HG03135 (cell line): ENCODE results near the gene CTU2.

Experiments
- ATAC-seq: cut with Tn5 transposase; IDR thresholded peaks from one replicate; pipeline ENCODE4 v1.9.1; 2021; ENCODE audit warnings: mild to moderate bottlenecking, moderate library complexity; ENCODE audit not compliant: unreplicated experiment

The CTU2 gene

GRCh38 chr16:88713568-88714419, 7.5 kb downstream of the CTU2 start:
- ATAC-seq: no peak

DNA sequence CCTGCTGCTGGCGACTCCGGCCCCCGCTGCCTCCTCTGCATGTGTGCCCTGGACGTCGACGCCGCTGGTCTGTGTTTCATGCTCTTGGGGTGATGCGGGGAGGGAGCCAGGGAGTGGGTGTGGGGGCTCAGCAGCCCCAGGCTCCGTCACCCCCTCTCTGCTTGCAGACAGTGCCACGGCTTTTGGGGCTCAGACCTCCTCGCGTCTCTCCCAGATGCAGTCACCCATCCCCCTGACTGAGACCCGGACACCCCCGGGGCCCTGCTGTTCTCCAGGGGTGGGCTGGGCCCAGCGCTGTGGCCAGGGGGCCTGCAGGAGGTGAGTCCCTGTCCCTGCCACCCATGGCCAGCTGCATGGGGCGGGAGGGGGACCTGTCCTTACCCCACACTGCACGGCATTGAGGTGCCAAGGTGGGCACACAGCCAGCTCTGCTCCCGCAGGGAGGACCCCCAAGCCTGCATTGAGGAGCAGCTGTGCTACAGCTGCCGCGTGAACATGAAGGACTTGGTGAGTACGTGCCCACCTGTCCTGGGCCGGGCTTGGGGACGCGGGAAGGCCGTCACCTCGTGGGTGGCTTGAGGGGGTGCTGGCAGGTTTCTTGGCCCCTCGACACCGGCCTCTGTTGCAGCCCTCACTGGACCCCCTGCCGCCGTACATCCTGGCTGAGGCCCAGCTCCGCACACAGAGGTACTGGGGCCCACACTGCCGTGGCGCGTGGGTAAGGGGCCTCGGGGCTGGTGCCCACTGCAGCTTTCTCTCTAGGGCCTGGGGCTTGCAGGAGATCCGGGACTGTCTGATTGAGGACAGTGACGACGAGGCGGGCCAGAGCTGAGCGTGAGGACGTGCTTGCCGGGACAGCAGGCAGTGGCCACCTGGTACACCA, 8.4 kb downstream of the CTU2 start:
- ATAC-seq: no peak

DNA sequence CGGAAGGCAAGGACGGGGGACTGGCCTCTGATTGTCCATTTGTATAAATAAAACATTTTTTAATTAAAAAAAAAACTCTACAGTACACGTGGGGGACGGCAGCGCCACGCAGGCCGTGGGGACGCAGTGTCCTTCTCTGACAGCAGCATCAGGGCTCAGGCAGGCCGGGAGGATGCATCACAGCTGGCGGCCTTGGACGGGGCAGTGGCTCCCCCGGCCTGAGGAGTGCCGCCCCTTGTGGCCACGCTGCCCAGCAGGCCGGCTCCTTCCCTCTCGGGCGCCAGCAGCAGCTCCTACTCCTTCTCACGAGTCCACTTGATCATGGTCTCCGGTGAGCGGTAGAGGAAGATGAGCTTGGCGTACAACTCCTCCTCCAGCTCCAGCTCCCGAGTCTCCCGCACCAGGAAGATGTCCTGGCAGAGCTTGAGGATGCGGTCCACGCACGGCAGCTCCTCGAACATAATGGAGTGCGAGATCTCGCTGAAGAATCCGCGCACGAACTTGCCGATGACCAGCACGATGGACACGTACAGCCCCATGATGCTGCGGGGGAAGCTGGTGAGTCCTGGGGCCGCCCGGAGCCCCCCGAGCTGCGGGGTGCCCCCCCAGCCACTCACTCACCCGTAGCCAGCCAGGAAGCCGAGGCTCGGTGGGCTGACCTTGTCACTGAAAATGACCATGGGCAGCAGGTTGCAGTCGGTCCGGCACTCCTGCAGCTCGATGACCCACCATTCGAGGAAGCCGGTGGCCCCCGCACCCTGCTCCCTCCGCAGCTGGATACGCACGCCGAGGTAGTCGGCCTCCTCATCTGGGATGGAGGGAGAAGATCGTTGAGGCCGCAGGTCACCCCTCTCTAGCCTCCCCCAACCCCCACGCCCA, 9.2 kb downstream of the CTU2 start:
- ATAC-seq: no peak

DNA sequence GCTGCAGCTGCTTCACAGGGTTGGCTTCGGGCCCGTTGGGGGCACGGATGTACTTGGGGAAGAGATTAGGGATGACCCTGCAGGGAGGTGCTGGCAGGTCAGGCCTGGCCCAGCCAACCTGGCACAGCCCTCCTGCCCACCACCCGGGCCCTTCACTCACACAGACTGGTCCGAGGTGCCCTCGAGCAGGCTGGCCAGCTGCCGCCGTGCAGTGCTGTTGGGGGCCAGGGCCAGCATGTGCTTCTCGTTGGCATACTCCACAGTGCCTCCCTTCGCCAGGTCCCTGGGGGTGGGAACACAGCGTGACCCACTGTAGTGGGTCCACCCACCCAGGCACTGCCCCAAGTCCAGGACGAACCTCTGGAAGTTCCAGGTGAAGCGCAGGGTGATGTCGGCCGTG, 9.9 kb downstream of the CTU2 start:
- no peak for ATAC-seq

DNA sequence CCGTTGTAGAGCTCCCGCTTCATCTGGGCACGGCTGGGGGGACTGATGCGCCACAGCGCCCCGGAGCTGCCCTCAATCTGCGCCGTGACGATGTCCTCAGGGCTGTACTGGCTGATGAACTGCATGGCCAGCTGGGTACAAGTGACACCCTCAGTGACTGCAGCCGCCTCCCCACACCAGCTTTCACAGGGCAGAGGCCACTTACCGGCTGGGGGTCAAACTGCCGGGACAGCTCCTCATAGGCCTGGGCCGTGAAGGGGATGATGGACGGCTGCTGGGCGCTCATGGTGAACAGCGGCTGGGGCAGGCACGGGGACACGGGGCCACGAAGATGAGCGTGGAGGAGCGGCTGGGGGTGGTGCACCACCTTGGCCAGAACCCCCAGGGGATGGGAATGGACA, 10.3 kb downstream of the CTU2 start:
- ATAC-seq: no peak

GRCh38 chr16:88718178-88718577, 11.9 kb downstream of the CTU2 start:
- no peak for ATAC-seq

GRCh38 chr16:88719267-88719932, 13.1 kb downstream of the CTU2 start:
- no peak for ATAC-seq

- no peak for ATAC-seq
Observed at GRCh38 chr16:88719933-88720296, 13.6 kb downstream of the CTU2 start.

GRCh38 chr16:88720396-88720970, 14.2 kb downstream of the CTU2 start:
- ATAC-seq: no peak

GRCh38 chr16:88721236-88721635, 14.9 kb downstream of the CTU2 start:
- ATAC-seq: no peak

DNA sequence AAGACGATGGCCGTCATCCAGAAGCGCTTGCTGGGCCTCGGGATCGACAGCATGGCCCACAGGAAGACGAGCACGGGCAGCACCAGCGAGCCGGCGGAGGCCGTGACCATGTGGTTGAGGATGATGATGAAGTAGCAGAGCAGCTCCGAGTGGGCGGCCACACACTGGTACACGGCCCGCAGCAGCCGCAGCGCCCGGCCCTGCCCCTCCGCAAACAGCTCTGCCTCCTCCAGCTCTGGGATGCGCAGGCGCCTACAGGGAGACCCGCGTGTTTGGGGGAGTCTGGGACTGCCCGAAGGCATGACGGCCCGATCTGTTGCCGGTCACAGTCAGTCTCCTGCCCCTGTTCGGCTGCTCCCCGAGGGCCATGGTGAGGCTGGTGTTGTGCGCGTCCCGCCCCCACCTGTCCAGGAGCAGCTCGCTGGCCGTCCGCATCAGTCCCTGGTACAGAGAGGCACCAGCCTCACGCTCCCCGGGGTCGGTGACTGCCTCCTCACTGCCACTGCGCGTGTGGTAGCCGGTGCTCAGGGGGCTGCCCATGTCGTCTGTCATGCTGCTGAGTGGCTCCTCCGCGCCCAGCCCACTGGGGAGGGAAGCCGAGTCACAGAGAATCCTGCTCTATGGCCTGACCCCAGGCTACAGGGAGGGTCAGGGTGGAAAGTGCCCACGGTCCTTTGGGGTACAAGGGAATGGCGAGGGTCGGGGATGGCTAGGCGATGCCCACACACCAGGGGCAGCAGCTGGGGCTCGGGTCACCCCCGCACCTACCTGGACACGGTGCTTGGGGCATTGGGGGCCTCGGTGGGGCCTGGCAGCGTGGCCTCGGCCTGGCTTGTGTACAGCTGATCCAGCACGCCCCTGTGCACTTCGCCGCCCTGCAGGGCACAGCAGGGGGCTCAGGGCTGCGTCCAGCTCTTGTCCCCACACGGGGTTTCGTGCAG, 15.8 kb downstream of the CTU2 start:
- no peak for ATAC-seq

DNA sequence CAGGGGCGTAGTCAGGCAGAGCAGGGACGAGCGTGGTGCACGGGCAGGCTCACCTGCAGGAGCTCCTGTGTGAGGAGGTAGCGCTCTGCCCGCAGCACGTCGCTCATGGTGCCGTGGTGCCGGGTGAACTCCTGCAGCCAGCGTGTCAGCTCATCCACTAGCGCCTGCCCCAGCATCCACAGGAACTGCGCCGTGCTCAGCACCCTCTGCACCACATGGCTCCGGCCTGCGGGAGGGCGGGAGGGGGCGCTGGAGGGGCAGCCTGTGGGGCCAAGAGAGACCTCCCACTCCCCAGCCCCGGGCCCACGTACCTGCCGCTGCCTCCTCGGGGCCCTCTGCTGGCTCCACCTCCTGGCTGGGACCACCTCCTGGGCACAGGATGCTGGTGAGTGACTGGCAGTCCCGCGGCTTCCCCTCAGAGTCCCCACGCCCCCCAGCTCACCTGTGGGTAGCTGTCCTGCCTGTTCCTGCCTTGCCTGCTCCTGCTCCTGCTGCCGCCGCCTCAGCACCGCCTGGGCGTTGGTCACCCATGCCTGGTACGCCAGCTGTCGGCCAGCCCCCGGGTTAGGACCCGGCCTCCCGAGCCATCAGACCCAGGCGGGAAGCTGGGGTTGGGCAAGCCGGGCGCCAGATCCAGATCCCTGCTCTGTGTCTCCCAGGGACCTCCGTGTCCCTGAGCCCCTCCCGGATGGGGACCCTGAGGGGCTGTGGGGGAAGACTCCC, 16.6 kb downstream of the CTU2 start:
- no peak for ATAC-seq

- no peak for ATAC-seq
Observed at GRCh38 chr16:88723507-88723887, 17.2 kb downstream of the CTU2 start.

- no peak for ATAC-seq
Observed at GRCh38 chr16:88723911-88724310, 17.6 kb downstream of the CTU2 start.

GRCh38 chr16:88724855-88725555, 18.7 kb downstream of the CTU2 start:
- ATAC-seq: no peak

- no peak for ATAC-seq
Observed at GRCh38 chr16:88725609-88726407, 19.5 kb downstream of the CTU2 start.

DNA sequence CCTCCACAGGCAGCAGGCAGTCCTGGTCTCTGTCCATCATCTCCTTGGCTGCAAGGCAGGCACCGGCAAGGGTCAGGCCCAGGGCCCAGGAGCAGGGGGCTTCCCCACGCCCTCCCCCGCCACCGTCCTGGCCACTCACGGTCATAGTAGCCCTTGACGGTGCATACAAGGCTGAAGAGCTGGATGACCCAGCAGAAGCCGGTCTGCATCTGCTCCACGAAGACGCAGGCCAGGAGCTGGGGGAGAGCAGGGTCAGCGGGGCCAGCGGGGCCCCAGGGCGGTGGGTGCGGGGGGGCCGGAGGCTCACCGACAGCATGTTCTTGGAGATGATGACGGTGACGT, 20.1 kb downstream of the CTU2 start:
- ATAC-seq: no peak
